Activated T-cell treated with anti-CD3 and anti-CD28 coated beads, Interleukin-2, amount 50 U/mL, for 4 hours (primary cell): ENCODE measurements around the gene NDUFC2. TPM values are rescaled to one million over a fixed set of nuclear protein-coding genes. Genes with fewer than 3 reads are reported as not detected.
"Not testable (repeated sequence)": the region's sequence is repeated elsewhere in the genome, so short reads cannot be mapped to it uniquely, and the experiment has no call there.

ENCODE experiments used
- ATAC-seq, 2 donors: fragments of 200-7000 bp; cut with Tn5 transposase; one replicate each; pipeline ENCODE4 v1.10.0; 2021
- DNase-seq: peaks from one replicate; pipeline ENCODE4 v3.0.0-alpha.2; 2020
- H3K27me3 Mint-ChIP-seq: one replicate; pipeline ENCODE4 v1.8.0; 2021; ENCODE audit warnings: low read depth, mixed read lengths
- H3K36me3 Mint-ChIP-seq: one replicate; pipeline ENCODE4 v1.8.0; 2022; ENCODE audit warnings: mixed read lengths; ENCODE audit not compliant: insufficient read depth
- H3K4me1 Mint-ChIP-seq: one replicate; pipeline ENCODE4 v1.8.0; 2021; ENCODE audit warnings: low read depth, mixed read lengths
- H3K4me3 Mint-ChIP-seq: one replicate; pipeline ENCODE4 v1.8.0; 2021; ENCODE audit warnings: mild to moderate bottlenecking, moderate library complexity, mixed read lengths
- H3K9me3 Mint-ChIP-seq: one replicate; pipeline ENCODE4 v1.8.0; 2021; ENCODE audit warnings: mixed read lengths
- total RNA-seq, 3 donors: library from RNA; stranded (reverse); gene quantifications; one replicate each; pipeline ENCODE4 v1.2.1, GENCODE V29; 2021

NDUFC2 gene
- 100 to 1,000 TPM; 217 to 246 (median 227) TPM for total RNA-seq

DNA sequence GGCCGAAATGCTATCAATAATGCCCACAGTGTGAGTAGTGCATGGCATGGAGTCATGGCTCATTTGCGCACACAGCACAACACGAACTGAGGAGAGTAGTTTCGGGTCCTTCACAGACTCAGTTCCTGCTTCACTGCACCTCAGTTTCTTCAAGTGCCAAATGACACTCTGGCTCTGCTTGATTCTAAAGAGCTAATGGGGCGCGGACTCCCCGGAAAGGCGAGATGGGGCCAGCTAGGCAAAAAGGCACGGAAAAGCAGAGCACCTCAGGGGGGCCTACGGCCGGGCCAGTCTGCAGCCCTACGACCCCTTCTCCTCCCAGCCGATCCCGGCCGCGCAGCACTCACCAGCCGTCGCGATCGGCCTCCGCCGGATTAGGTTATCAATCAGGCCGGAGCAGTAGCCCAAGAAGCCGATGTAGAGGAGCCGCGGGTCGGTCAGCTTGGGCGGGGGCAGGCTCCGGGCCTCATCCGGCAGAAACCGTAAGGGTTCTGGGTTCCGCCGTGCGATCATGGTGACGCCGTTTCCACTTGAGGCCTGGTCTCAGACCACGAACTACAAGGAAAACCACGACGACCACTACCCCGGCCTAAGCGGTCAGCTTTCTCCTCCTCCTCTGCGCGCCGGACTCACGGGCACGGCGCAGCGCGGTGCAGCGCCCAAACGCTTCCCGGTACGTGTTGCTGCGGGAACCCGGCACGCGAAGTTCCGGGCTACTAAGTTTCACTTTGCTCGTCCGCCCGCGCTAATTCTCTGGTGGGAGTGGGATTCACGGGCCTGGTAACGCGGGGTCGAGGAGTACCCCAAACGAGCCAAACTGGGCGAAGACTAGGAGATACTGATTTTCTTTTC is at the start of gene NDUFC2:
Gene NDUFC2, minus strand, starts transcription at position 631 of the 852 bp plus-strand sequence. Its CDS starts 118 bp downstream, at position 513.
- peak; percentile 55 for DNase-seq
- H3K9me3 Mint-ChIP-seq = no peaks in the 10 kb centered on the region
- H3K27me3 Mint-ChIP-seq = no peaks in the 10 kb centered on the region
- H3K4me3 Mint-ChIP-seq = peak within 1 kb of the TSS; percentile 94
- peak; percentile 86 to 87 for ATAC-seq
- H3K4me1 Mint-ChIP-seq = peaks cover 52% of the 10 kb centered on the region
- peaks cover 10% of the 10 kb centered on the region for H3K36me3 Mint-ChIP-seq

DNA sequence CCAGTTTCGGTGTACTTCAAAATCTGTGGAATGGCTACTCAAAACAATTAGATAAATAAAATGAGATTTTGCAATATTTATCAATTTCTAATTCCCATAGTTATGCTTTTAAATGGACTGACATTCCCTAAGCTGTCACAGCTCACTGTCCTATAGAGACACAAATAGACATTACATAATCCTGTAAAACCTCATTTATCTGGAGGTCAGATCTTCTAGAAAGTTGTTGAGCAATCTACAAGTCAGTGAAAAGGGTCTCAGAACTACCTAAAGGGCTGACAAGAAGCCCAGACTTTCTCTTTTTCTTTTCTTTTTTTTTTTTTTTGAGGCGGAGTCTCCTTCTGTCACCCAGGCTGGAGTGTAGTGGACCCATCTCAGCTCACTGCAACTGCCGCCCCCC is 47.7 kb upstream of the NDUFC2 start:
- ATAC-seq (no peak), DNase-seq (no peak)
- no peaks in the 10 kb centered on the region for H3K27me3 Mint-ChIP-seq
- no peak overlapping the region for H3K4me3 Mint-ChIP-seq
- peaks cover 6% of the 10 kb centered on the region for H3K4me1 Mint-ChIP-seq
- peaks cover 3% of the 10 kb centered on the region for H3K36me3 Mint-ChIP-seq
- no peaks in the 10 kb centered on the region for H3K9me3 Mint-ChIP-seq

DNA sequence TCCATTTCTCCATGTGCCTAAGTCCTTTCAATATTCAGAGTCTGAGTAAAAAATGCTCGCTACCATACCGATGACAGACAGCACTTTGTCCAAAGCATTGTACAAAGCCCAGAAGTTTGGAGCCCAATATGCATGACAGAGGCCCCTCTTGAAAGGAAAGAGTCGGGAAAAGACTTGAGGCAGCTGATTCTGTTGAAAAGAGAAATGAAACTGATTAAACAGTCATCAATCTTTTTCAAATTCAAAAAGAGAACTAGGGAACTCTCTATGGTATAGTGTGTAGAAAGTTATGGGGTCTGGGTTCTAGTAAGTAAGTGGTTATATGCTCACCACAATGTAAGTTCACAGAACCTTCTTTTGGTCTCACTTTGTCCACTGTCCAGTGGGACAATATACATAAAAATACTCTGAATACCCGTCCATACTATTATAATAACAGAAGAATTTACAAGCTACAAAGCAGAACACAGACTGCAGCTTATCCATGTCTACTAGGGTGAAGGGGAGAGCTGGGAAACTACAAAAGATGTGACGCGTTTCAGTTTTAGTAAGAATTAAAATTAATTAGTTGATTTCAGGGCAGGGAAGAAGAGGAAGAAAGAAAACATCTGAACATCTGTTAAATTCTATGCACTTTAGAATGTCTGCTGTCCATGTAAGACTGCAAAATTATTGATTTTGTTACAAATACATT is 33.1 kb upstream of the NDUFC2 start:
- H3K4me1 Mint-ChIP-seq = no peaks in the 10 kb centered on the region
- peaks cover 29% of the 10 kb centered on the region for H3K36me3 Mint-ChIP-seq
- no peaks in the 10 kb centered on the region for H3K27me3 Mint-ChIP-seq
- no peaks in the 10 kb centered on the region for H3K9me3 Mint-ChIP-seq
- ATAC-seq = no peak
- H3K4me3 Mint-ChIP-seq = no peak overlapping the region
- no peak for DNase-seq

DNA sequence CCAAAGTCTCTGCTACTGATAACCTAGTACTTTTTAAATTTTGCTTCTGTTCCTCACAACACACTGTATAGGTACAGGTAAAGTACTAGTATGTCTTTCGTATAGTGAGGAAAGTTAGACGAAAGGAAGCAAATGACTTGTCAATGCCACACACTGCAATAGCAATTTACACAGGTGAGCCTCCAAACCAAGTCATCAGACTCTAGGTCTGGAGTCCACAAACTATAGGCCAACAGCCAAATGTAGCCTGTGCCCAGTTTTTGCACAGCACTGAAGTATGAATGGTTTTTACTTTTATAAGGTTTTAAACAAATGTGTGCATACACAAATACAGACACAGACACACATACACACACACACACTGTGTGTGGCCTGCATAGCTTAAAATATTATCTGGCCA is 31.6 kb upstream of the NDUFC2 start:
- Mint-ChIP-seq H3K4me3 (no peak overlapping the region), H3K4me1 (no peaks in the 10 kb centered on the region), H3K36me3 (peaks cover 35% of the 10 kb centered on the region), H3K27me3 (no peaks in the 10 kb centered on the region), H3K9me3 (no peaks in the 10 kb centered on the region)
- DNase-seq (no peak), ATAC-seq (no peak)

DNA sequence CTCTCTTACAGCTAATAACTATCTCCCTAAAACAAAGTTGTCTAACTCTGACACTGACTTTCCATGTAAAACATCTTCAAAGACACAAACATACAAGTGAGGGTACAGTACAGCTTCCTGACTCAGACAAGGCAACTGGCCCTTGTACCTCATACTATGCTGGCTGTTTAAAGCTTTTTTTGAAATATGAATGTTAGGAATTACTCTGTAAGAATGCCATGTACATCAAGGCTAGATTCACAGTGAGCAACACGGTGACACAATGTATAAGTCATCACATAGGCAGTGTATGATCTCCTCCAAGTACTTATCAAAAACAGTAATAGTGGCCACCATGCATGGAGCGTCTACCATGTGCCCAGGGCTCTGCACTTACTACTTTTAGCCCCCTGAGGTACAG is 31.2 kb upstream of the NDUFC2 start:
- Mint-ChIP-seq H3K27me3 (no peaks in the 10 kb centered on the region), H3K4me1 (no peaks in the 10 kb centered on the region), H3K9me3 (no peaks in the 10 kb centered on the region), H3K4me3 (no peak overlapping the region), H3K36me3 (peaks cover 35% of the 10 kb centered on the region)
- ATAC-seq (no peak), DNase-seq (no peak)

DNA sequence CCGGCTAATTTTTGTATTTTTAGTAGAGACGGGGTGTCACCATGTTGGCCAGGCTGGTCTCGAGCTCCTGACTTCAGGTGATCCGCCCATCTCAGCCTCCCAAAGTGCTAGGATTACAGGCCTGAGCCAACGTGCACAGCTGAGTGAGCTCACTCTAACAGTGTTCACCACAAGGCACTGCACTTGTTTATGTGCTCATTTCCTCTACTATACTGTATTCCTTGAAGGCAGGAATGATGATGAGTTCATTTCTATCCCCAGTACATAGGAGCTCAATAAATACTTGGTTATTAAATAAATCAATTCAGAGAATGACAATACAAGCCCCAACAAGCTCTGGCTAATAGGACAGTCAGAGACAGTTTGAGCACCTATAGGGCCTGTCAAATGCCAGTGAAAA is 30.7 kb upstream of the NDUFC2 start:
- DNase-seq (no peak), ATAC-seq (no peak)
- H3K9me3 Mint-ChIP-seq = no peaks in the 10 kb centered on the region
- peaks cover 35% of the 10 kb centered on the region for H3K36me3 Mint-ChIP-seq
- no peaks in the 10 kb centered on the region for H3K27me3 Mint-ChIP-seq
- no peak overlapping the region for H3K4me3 Mint-ChIP-seq
- H3K4me1 Mint-ChIP-seq = no peaks in the 10 kb centered on the region

DNA sequence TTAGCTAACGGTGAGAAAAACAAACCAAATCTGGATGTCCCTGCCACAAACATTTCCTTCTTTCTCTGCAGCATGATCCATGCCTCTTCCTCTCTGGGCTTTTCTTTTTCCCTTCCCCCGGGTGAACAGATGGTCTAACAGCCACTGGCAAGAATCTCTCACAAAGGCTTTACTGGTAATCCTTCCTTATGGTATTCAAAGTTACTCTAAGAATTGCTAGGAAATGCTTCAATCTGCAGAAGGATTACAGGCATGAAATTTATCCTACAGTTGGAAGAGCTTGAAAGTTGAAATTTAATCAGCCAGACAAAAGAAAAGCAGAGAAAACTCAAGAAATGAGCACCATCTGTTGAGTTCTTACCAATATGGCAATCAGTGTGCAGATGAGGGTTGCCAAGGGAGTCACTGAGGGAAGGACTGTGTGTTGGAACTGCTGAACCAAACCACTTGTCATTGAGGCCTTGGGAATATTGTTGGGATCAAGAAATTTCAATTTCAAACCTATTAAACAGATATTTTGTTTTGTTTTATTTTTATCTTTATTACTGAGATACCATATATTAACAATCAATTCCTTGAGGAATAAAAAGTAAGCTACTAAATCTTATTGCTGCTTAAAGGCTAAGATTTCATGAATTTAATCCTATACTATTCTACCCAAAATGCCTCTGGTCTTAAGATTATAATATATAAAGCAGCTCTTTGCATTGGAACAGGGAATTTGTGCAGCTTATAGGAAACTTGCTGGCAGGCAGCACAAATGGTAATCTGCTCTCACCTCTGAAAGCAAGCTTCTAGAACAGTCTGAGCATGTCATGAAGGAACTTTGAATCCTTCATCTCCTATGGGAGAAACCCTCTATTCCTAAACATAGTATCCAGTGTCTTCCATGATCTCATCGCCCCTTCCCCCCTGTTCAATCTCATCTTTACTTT is 29.7 kb upstream of the NDUFC2 start:
- DNase-seq (no peak), ATAC-seq (no peak)
- H3K4me3 Mint-ChIP-seq = no peak overlapping the region
- no peaks in the 10 kb centered on the region for H3K4me1 Mint-ChIP-seq
- no peaks in the 10 kb centered on the region for H3K27me3 Mint-ChIP-seq
- peaks cover 37% of the 10 kb centered on the region for H3K36me3 Mint-ChIP-seq
- no peaks in the 10 kb centered on the region for H3K9me3 Mint-ChIP-seq

DNA sequence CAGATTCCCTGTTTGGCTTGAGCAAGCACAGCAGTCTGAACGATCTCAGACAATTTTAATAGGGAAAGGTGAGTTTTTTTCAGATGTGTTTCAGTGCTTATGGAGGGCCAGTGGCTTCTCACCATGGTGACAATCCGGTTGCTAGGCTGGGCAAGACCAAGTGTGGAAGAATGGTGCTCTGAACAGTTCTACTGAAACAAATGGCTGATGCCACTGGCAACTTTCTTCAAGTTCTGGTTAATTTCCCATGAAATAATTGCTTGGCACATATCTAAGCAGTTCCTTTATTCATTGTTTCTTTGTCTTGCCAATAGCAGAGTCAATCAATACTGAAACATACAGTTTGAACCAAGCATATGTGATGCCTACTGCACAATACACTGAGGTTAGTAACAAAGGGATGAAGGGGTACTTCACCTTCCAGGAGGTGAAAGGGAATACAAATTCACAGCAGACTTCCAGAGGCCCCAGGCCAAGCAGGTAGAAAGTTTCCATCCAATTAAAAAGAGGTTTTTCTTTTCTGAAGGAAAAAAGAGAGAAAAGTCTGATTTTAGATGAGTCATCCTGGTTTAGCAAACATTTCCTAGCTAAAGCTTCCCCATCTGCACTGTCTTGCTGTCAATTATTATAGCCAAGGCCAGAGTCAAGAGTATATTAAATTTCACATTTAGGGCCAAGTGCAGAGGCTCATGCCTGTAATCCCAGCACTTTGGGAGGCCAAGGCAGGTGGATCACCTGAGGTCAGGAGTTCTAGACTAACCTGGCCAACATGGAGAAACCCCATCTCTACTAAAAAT is 21.2 kb upstream of the NDUFC2 start:
- no peak for ATAC-seq
- no peaks in the 10 kb centered on the region for H3K4me1 Mint-ChIP-seq

DNA sequence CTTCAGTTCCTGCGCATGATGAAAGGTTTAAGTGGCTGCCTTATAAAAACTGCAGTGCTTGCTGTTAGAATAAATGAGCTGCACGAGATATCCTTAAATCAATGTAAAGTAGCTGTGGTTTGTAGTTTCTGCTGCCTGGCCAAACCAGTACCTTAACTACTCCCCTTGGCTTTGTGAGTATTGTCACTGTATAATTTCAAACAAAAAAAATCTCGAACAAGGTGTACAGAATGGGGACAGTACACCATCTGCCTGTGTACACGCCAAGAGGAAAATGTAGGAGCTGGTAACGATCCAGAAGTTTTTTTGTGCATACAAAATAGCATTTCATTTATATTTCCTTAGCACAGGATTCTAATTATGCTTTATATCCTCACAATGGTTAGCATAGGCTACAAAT is 20.6 kb upstream of the NDUFC2 start:
- H3K27me3 Mint-ChIP-seq = no peaks in the 10 kb centered on the region
- no peak for ATAC-seq
- H3K4me3 Mint-ChIP-seq = no peak overlapping the region
- no peaks in the 10 kb centered on the region for H3K9me3 Mint-ChIP-seq
- no peaks in the 10 kb centered on the region for H3K4me1 Mint-ChIP-seq
- peaks cover 37% of the 10 kb centered on the region for H3K36me3 Mint-ChIP-seq
- no peak for DNase-seq

More for the DNA sequence above, 21.2 kb upstream of the NDUFC2 start:
- Mint-ChIP-seq H3K27me3 (no peaks in the 10 kb centered on the region), H3K4me3 (no peak overlapping the region), H3K36me3 (peaks cover 33% of the 10 kb centered on the region), H3K9me3 (no peaks in the 10 kb centered on the region)
- DNase-seq = no peak

DNA sequence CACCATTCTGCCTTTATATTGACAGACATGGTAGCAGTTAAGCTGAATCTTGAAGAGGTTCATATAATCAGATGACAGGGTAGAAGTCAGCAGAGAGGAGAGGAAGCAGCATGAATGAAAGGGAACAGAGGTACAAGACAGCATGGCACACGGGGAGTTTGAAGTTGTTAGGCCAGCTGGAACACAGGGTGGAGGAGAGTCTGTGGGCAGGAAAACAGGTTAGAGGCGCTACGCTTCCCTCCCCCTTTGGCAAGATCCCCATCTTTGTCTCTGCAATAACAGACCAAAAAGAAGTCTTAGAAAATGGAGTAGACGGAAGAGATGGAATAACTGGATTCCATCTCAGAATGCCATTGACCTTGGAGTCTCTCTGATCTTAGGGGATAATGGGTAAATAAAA is 20.0 kb upstream of the NDUFC2 start:
- H3K27me3 Mint-ChIP-seq = no peaks in the 10 kb centered on the region
- no peaks in the 10 kb centered on the region for H3K9me3 Mint-ChIP-seq
- no peak overlapping the region for H3K4me3 Mint-ChIP-seq
- H3K36me3 Mint-ChIP-seq = peaks cover 36% of the 10 kb centered on the region
- ATAC-seq (no peak), DNase-seq (no peak)
- peaks cover 3% of the 10 kb centered on the region for H3K4me1 Mint-ChIP-seq

DNA sequence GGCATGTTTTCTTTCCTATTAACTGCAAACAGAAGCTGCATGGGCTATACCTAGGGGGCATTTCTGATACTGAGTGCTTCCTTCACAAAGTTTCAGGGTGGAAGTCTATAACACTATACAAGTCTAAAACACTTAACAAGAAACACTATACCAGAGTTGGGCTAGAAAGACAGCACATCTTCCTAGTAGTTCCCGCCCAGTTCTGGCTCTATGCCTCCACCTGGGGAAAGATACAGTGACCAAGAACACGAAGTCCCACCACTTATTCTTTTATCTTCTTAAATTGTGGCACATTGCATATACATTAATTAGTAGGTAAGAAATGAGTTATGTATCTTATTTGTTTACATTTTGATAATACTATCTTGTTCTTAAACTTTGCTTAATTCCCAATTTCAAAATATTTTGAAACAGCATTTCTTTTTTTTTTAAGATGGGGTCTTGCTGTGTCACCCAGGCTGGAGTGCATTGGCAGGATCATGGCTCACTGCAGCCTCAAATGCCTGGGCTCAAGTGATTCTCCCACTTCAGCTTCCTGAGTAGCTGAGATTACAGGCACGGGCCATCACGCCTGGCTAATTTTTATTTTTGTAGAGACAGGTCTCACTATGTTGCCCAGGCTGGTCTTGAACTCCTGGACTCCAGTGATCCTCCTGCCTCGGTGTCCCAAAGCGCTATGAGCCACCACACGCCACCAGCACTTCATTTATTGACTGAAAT is 18.2 kb upstream of the NDUFC2 start:
- H3K27me3 Mint-ChIP-seq = no peaks in the 10 kb centered on the region
- H3K4me3 Mint-ChIP-seq = no peak overlapping the region
- no peaks in the 10 kb centered on the region for H3K9me3 Mint-ChIP-seq
- peaks cover 30% of the 10 kb centered on the region for H3K36me3 Mint-ChIP-seq
- ATAC-seq (no peak), DNase-seq (no peak)
- peaks cover 7% of the 10 kb centered on the region for H3K4me1 Mint-ChIP-seq

DNA sequence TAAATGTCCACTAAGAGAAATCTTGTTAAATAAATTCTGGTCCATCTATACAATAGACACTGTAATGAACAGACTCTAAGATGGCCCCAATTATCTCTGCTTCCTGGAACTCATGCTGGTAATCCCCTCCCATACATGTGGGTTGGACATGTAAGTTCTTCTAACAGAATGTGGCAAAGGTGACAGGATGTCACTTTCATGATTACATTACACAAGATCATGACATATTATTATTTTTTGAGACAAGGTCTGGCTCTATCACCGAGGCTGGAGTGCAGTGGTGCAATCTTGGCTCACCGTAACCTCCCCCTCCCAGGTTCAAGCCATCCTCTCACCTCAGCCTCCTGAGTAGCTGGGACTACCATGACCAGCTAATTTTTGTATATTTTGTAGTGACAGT is 14.6 kb upstream of the NDUFC2 start:
- DNase-seq (no peak), ATAC-seq (peak; percentile 91 to 97)
- Mint-ChIP-seq H3K4me1 (peaks cover 7% of the 10 kb centered on the region), H3K4me3 (no peak overlapping the region), H3K27me3 (no peaks in the 10 kb centered on the region), H3K36me3 (peaks cover 11% of the 10 kb centered on the region), H3K9me3 (no peaks in the 10 kb centered on the region)

DNA sequence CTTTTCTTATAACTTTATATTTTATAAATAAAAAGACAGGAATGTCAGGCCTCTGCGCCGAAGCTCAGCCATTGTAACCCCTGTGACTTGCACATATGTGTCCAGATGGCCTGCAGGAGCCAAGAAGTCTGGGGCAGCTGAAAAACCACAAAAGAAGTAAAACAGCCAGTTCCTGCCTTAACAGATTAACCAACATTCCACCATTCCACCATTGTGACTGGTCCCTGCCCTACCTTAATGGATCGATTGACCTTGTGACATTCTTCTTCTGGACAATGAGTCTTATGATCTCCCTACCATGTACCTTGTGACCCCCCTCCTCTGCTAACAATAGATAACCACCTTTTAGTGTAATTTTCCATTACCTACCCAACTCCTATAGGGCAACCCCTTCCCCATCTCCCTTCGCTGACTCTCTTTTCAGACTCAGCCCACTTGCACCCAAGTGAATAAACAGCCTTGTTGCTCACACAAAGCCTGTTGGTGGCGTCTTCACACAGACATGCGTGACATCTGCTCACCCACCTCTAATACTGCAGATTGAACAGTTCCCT is 6.9 kb upstream of the NDUFC2 start:
- not testable (repeated sequence) for ATAC-seq, H3K4me3 Mint-ChIP-seq, H3K9me3 Mint-ChIP-seq, H3K27me3 Mint-ChIP-seq, H3K36me3 Mint-ChIP-seq, DNase-seq, H3K4me1 Mint-ChIP-seq
